Lung (tissue), 12 donors: ENCODE measurements around the gene ZDHHC11. TPM values are rescaled to one million over a fixed set of nuclear protein-coding genes. Genes with fewer than 3 reads are reported as not detected.

Experiments used
- ATAC-seq: fragments of 200-7000 bp; cut with Tn5 transposase; one replicate; pipeline ENCODE4 v1.9.1; 2020; ENCODE audit warnings: moderate number of reproducible peaks; ENCODE audit not compliant: insufficient read depth, low FRiP score
- DNase-seq, 3 donors: peaks; one replicate each; pipeline ENCODE4 v3.0.0-alpha.2; 2013 to 2017
- H3K27ac ChIP-seq, 2 donors: one replicate each; pipeline ENCODE4 v1.5.1; 2013; ENCODE audit warnings: mild to moderate bottlenecking in 2 of 2, moderate library complexity in 2 of 2, control low read depth in 1 of 2, inconsistent platforms in 1 of 2, low read depth in 1 of 2, low read length in 1 of 2
- H3K27me3 ChIP-seq, 3 donors: one replicate each; pipeline ENCODE4 v1.5.1; 2013; ENCODE audit warnings: low read length in 2 of 3; ENCODE audit not compliant: control insufficient read depth in 3 of 3, insufficient read depth in 3 of 3
- H3K36me3 ChIP-seq, 4 donors: one replicate each; pipeline ENCODE4 v1.5.1; 2013; ENCODE audit warnings: low read length in 4 of 4, mild to moderate bottlenecking in 1 of 4, moderate library complexity in 1 of 4; ENCODE audit not compliant: control insufficient read depth in 4 of 4, insufficient read depth in 4 of 4
- H3K4me1 ChIP-seq, 5 donors: one replicate each; pipeline ENCODE4 v1.5.1; 2013; ENCODE audit warnings: low read length in 5 of 5, mild to moderate bottlenecking in 2 of 5, moderate library complexity in 1 of 5; ENCODE audit not compliant: control insufficient read depth in 5 of 5, insufficient read depth in 5 of 5
- H3K4me3 ChIP-seq: one replicate; pipeline ENCODE4 v1.5.1; 2013; ENCODE audit warnings: mild to moderate bottlenecking, control low read depth, moderate library complexity
- H3K9ac ChIP-seq, 2 donors: one replicate each; pipeline ENCODE4 v1.5.1; 2013; ENCODE audit warnings: low read length in 2 of 2, control low read depth in 1 of 2; ENCODE audit not compliant: insufficient read depth in 1 of 2
- H3K9me3 ChIP-seq, 4 donors: one replicate each; pipeline ENCODE4 v1.5.1; 2013; ENCODE audit warnings: low read length in 3 of 4, mild to moderate bottlenecking in 1 of 4, moderate library complexity in 1 of 4; ENCODE audit not compliant: control insufficient read depth in 4 of 4, insufficient read depth in 3 of 4
- CTCF ChIP-seq: IDR thresholded peaks from 2 replicates; pipeline ENCODE4 v1.5.1; 2012; ENCODE audit warnings: mild to moderate bottlenecking; ENCODE audit errors: control extremely low read depth, extremely low read depth
- WGBS, 2 donors: extraction: QIAGEN DNeasy Blood & Tissue Kit; methylation state at CpG; one replicate each; pipeline ENCODE4 v1.1.7; 2013; 5-methylcytosine and 5-hydroxymethylcytosine counted together
- polyA plus RNA-seq, 2 donors: library from polyadenylated mRNA; stranded (reverse); fragments of 200-250 nt; gene quantifications; one replicate each; pipeline ENCODE4 v1.2.1, GENCODE V29; 2013
- total RNA-seq, 2 donors: library from RNA; depleted of rRNA in 1 of 2; stranded (reverse); fragments of >200 nt in 1 of 2; gene quantifications; one replicate each; pipeline ENCODE4 v1.2.1, GENCODE V29; 2014 to 2021
- donor health status: control.
- donor health status: control.
- donor health status: Bipolar disorder and iron deficiency.
- donor health status: healthy.
- donor health status: DM: yes; HTN: yes; CAD: no.

Gene ZDHHC11
- total and polyA plus RNA-seq, 4 donors: 6.8 to 110 (median 20.5) TPM

- peaks cover 0 to 20% (median 0%) of the 10 kb centered on the region in 4 donors for H3K36me3 ChIP-seq
- 82 to 89% methylated on average over 11 of the region's 11 CpGs for WGBS, 2 donors
- no peak for ATAC-seq
- no peak overlapping the region for H3K9ac ChIP-seq
- no peaks in the 10 kb centered on the region for H3K9me3 ChIP-seq
- H3K4me1 ChIP-seq: no peaks in the 10 kb centered on the region
- no peak overlapping the region for H3K4me3 ChIP-seq
- no peak overlapping the region for H3K27ac ChIP-seq
- no peaks in the 10 kb centered on the region for H3K27me3 ChIP-seq
- DNase-seq: no peak
- TF ChIP-seq CTCF: no peak
Observed at GRCh38 chr5:746258-746761, 104.5 kb downstream of the ZDHHC11 start.

Other genes with a start within 250 kb of the ZDHHC11 start
- gene CEP72, start 238.6 kb downstream of the ZDHHC11 start, total RNA-seq: 10 to 100 TPM in 1 of 2 donors, 1 to 10 TPM in 1; 8.5 to 12.1 TPM
- gene CEP72, start 238.6 kb downstream of the ZDHHC11 start, polyA plus RNA-seq: 1 to 10 TPM; 3.1 to 3.6 TPM
- 10 to 100 TPM in 1 of 2 donors, 1 to 10 TPM in 1; 6.4 to 24.1 TPM for gene TPPP, start 157.6 kb downstream of the ZDHHC11 start, total RNA-seq
- gene TPPP, start 157.6 kb downstream of the ZDHHC11 start, polyA plus RNA-seq: 1 to 10 TPM; 3.7 to 5.2 TPM
- 10 to 100 TPM in 1 of 2 donors, 1 to 10 TPM in 1; 6.9 to 44.4 TPM for gene ZDHHC11B, start 66.3 kb downstream of the ZDHHC11 start, total RNA-seq
- 1 to 10 TPM; 3.1 to 5.2 TPM for gene ZDHHC11B, start 66.3 kb downstream of the ZDHHC11 start, polyA plus RNA-seq
- gene BRD9, start 41.8 kb upstream of the ZDHHC11 start, total RNA-seq: 10 to 100 TPM; 48.4 to 69.7 TPM
- gene BRD9, start 41.8 kb upstream of the ZDHHC11 start, polyA plus RNA-seq: 10 to 100 TPM; 24.3 to 26.2 TPM
- 1 to 10 TPM; 3.3 to 6.2 TPM for gene TRIP13, start 41.9 kb upstream of the ZDHHC11 start, total RNA-seq
- gene TRIP13, start 41.9 kb upstream of the ZDHHC11 start, polyA plus RNA-seq: 1 to 10 TPM; 2.7 to 3.1 TPM
- gene NKD2, start 157.8 kb upstream of the ZDHHC11 start, total RNA-seq: 10 to 100 TPM in 1 of 2 donors, 1 to 10 TPM in 1; 9.9 to 88.0 TPM
- 10 to 100 TPM; 34.3 to 62.5 TPM for gene NKD2, start 157.8 kb upstream of the ZDHHC11 start, polyA plus RNA-seq